H7 (cell line): Measurements from ENCODE around the gene GP1BB. TPM values are rescaled to one million over a fixed set of nuclear protein-coding genes. Genes with fewer than 3 reads are reported as not detected.

Source experiments
- DNase-seq: peaks from one replicate; pipeline ENCODE4 v3.0.0; 2012
- H3K27me3 ChIP-seq: 2 replicates; pipeline ENCODE4 v1.6.0; 2011; ENCODE audit warnings: mild to moderate bottlenecking, low read length; ENCODE audit not compliant: control insufficient read depth, insufficient read depth
- H3K36me3 ChIP-seq: replicated peaks from 2 replicates; pipeline ENCODE4 v1.5.1; 2011; ENCODE audit warnings: low read length; ENCODE audit not compliant: control insufficient read depth, insufficient read depth
- H3K4me3 ChIP-seq: 2 replicates; pipeline ENCODE4 v1.5.1; 2011; ENCODE audit warnings: low read depth, mild to moderate bottlenecking, control low read depth, low read length, moderate library complexity; ENCODE audit not compliant: insufficient read depth
- total RNA-seq: library from RNA; depleted of rRNA; stranded (reverse); fragments of >200 nt; shearing (Covaris generic); gene quantifications from 2 replicates; pipeline ENCODE4 v1.2.3, GENCODE V29; 2014

The GP1BB gene
- total RNA-seq, 1 experiment from 2014 or later: 3.7 TPM

DNA sequence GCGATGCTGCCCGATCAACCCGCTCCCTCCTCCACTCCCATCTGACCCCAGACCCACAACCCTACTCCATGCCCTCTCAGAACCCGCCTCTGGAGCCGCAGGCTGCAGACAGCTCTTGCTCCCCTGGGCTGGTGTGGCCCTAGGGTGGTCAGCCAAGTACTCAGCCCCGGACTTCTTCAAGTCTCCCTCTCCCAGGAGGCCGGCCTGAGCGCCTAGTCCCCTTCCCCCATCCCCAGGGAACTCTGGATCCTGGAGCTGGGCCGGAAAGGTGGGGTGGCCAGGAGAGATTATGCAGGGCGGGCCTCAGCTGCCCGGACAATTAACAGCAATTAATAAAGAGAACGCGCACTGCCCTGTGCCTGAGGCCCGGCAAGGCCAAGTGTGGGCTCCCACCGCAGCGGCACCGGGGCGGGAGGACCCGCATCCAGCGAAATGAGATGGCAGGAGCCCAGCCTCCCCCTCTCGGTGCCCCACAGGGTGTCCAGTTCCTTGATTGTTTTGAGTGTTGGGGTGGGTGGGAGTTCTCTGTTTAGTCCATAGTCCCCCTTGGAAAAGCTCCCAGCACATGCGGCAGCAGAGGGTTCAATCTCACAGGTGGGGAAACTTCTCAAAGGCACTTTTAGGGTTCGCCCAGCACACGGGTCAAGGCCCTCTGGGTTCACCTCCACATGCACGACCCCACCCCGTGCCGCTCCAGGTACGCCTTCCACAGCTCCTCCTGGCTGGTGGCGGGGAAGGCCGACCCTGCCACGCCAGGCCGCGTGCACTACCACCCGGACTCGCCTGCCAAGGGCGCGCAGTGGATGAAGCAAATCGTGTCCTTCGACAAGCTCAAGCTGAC is 40.3 kb downstream of the GP1BB start:
- DNase-seq: peak; percentile 77
- Histone ChIP-seq H3K4me3 (no peak overlapping the region; the same call in 1 of the 2 replicates), H3K36me3 (no peaks in the 10 kb centered on the region), H3K27me3 (peaks cover 95% of the 10 kb centered on the region)

GRCh38 chr22:19764299-19764593 is 40.9 kb downstream of the GP1BB start:
- H3K36me3 ChIP-seq: no peaks in the 10 kb centered on the region
- no peak for DNase-seq
- H3K27me3 ChIP-seq: peaks cover 90% of the 10 kb centered on the region
- H3K4me3 ChIP-seq: no peak overlapping the region

GRCh38 chr22:19764636-19765476 is 41.5 kb downstream of the GP1BB start:
- Histone ChIP-seq H3K4me3 (no peak overlapping the region; the same call in 1 of the 2 replicates), H3K27me3 (peaks cover 83% of the 10 kb centered on the region), H3K36me3 (no peaks in the 10 kb centered on the region)
- DNase-seq: peak; percentile 81

DNA sequence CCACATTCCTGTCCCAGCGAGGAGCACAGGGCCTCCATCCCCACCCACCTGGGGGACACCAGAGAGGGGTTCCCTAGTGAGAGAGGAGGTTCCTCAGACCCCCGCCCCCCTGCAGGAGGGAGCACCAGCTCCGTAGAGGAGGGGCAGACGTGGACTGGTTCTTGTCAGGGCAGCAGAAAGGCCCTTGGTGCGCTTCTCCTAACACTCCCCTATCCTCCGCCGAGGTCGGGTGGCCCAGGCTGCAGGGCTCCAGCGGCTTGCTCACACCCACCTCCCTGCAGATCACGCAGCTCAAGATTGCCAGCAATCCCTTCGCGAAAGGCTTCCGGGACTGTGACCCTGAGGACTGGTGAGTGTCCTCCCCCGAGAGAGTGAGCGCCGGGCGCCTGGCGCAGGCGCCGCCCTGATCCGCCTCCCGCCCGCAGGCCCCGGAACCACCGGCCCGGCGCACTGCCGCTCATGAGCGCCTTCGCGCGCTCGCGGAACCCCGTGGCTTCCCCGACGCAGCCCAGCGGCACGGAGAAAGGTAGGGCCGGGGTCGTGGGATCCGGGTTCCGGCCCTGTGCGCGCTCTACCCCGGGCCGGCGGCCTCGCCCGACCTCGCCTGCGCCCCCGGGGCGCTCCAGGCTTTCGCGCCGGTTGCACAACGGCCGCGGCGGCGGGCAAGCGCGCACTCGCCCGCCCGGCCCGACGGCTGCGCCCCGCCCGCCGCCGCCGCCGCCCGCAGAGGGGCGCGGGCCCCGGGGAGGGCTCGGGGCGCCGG is 42.3 kb downstream of the GP1BB start:
- H3K4me3 ChIP-seq: peak overlapping the region; percentile 22; the same call in 1 of the 2 replicates
- peak; percentile 87 for DNase-seq
- peaks cover 78% of the 10 kb centered on the region for H3K27me3 ChIP-seq
- no peaks in the 10 kb centered on the region for H3K36me3 ChIP-seq

DNA sequence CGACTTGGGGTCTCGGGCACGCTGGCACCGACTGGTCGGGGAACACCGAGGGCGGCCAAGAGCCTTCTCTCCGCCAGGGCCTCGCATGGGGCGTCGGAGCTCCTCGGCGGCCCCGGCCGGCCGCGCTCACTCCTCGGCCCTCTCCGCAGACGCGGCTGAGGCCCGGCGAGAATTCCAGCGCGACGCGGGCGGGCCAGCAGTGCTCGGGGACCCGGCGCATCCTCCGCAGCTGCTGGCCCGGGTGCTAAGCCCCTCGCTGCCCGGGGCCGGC is 42.8 kb downstream of the GP1BB start:
- DNase-seq: peak; percentile 78
- Histone ChIP-seq H3K36me3 (no peaks in the 10 kb centered on the region), H3K27me3 (peaks cover 74% of the 10 kb centered on the region), H3K4me3 (no peak overlapping the region; the same call in 1 of the 2 replicates)

DNA sequence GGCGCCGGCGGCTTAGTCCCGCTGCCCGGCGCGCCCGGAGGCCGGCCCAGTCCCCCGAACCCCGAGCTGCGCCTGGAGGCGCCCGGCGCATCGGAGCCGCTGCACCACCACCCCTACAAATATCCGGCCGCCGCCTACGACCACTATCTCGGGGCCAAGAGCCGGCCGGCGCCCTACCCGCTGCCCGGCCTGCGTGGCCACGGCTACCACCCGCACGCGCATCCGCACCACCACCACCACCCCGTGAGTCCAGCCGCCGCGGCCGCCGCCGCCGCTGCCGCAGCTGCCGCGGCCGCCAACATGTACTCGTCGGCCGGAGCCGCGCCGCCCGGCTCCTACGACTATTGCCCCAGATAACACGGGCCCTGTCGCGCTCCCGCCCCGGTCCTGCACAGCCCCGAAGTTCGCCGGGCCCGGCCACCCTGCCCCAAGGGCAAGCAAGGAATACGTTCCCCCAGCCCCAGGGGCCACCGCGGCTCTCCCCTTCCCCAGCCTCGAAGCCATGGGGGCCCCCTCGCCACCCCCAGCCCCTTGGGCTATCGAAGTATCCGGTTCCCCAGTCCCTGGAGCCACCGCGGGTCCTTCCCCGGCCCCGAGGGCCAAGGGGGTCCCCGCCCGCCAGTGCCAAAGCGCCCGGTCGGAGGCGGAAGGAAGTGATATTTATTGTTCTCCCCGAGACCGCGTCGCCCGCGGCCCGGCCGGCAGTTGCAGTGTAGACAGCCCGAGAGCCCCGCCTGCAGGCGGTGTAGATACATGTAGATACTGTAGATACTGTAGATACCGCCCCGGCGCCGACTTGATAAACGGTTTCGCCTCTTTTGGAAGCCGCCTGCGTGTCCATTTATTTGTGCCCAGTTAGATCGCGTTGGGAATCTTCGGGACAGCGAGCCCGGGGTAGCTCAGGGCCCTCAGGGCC is 43.4 kb downstream of the GP1BB start:
- peak overlapping the region; percentile 21; the same call in 1 of the 2 replicates for H3K4me3 ChIP-seq
- H3K27me3 ChIP-seq: peaks cover 68% of the 10 kb centered on the region
- peak; percentile 85 for DNase-seq
- no peaks in the 10 kb centered on the region for H3K36me3 ChIP-seq

DNA sequence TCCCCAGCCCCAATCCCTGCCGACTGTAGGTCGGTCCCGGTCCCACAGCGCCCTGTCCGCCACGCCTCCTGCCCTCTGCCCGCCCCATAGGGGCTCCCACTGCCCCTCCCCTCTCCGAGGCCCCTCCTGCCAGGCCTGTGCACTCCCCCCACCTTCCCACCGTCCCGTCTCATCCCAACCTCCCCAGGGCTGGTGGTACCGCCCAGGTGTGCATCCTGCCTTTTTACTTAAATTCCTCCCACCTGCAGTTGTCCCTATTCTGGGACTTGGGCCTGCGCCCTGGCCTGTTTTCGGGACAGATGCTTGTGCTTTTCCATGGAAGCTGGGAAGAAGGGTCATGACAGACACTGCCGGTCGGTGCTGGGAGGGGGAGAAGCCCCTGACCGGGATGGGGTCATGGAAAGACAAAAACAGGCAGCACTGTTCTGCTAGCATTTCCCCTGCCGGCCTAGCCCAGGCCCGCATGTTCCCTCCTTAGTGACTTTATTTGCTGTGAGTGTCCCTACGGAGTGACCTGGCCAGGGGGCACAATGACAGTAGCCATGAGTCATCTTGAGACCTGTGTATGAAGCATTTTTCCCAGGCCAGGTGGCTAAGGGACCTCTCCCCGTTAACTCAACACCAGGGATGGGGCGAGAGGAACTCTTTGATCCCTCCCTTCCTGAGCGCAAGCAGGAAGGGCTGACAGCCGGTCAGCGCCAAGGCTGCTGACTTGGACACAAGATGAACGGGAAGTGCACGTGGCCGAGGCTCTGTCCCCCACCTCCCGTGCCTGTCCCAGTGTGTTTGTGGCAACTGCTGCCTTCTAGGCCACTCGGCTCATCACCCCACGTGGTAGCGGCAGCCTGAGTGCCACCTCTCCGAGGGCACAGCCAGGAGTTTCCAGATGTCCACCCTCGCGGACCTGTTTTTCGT is 44.3 kb downstream of the GP1BB start:
- Histone ChIP-seq H3K27me3 (peaks cover 59% of the 10 kb centered on the region), H3K36me3 (no peaks in the 10 kb centered on the region), H3K4me3 (peak overlapping the region; percentile 21; the same call in 1 of the 2 replicates)
- DNase-seq: peak; percentile 95

DNA sequence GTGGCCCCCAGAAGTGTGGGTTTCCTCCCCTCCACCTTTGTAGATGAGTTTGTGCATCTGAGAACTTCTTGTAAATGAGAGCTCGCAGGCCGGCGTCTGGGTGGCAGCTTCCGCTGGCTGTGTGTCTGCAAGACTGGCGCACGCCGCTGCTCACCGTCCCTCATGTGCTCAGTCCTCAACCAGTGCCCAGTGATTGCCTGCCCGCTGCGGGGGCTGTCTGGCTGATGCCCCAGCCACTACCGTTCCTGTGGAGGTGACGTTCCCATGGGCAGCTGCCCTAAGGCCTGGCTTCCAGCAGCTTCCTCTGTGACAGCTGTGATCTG is 46.0 kb downstream of the GP1BB start:
- H3K4me3 ChIP-seq: no peak overlapping the region
- H3K36me3 ChIP-seq: no peaks in the 10 kb centered on the region
- H3K27me3 ChIP-seq: peaks cover 42% of the 10 kb centered on the region; the same call in 1 of the 2 replicates
- no peak for DNase-seq

GRCh38 chr22:19770349-19771220 is 47.2 kb downstream of the GP1BB start:
- no peaks in the 10 kb centered on the region for H3K36me3 ChIP-seq
- no peak for DNase-seq
- no peak overlapping the region for H3K4me3 ChIP-seq
- peaks cover 30% of the 10 kb centered on the region; the same call in 1 of the 2 replicates for H3K27me3 ChIP-seq

DNA sequence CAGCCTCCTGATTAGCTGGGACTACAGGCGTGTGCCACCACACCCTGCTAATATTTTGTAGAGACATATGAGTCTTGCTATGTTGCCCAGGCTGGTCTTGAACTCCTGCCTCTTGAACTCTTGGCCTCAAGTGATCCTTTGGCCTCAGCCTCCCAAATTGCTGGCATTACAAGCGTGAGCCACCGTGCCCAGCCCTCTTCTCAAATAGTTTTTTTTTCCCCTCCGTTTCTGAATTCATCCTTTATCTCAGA is 49.0 kb downstream of the GP1BB start:
- no peaks in the 10 kb centered on the region for H3K36me3 ChIP-seq
- no peak for DNase-seq
- H3K4me3 ChIP-seq: no peak overlapping the region
- H3K27me3 ChIP-seq: peaks cover 14% of the 10 kb centered on the region; the same call in 1 of the 2 replicates

DNA sequence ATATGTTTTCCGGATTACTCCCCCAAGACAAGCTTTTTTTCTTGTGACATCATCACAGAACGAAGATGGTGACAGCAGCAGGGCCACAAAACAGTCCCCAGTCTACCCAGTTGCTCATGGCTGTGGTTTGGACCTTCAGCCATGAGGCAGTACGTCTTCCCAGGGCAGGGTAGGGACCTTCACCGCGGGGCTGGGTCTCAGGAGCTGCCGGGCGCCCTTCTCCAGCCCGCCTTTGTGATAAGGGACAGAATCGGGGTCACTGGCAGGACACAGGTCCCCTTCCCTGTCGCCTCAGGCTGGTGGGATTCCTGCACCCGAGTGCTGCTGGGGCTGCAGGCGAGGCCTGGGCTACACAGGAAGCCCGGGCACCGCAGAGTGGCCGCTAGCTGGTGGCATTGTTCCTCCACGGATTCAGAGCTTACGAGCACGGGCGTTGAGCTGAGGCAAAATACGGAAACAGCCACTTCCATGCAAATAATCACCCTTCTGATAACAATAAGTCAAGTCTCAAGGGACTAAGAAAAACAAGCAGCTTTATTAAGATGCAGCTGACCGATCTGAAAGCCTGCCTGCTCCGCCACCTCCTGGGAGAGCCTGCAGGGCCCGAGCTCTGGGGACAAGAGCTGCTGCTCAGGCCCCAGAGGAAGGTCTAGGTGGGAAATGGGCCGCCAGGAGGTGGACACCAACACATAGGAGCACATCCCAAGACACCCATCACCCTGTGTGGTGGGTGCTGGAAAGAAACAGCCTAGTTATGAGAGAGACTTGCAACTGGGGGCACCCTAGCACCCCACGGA is 49.5 kb downstream of the GP1BB start:
- H3K27me3 ChIP-seq: peaks cover 9% of the 10 kb centered on the region; the same call in 1 of the 2 replicates
- DNase-seq: peak; percentile 52

GRCh38 chr22:19773470-19774040 is 50.2 kb downstream of the GP1BB start:
- Histone ChIP-seq H3K4me3 (no peak overlapping the region), H3K36me3 (no peaks in the 10 kb centered on the region), H3K27me3 (peaks cover 2% of the 10 kb centered on the region; the same call in 1 of the 2 replicates)
- DNase-seq: peak; percentile 36

More for the DNA sequence above, 49.5 kb downstream of the GP1BB start:
- Histone ChIP-seq H3K4me3 (no peak overlapping the region), H3K36me3 (no peaks in the 10 kb centered on the region)
